ACC112 (cell line): Measurements from ENCODE around the gene JMJD6.

Experiments
- H2AFZ ChIP-seq: fragments of 200-600 bp; sonication (generic); one replicate; pipeline ENCODE4 v1.6.0; 2017; ENCODE audit warnings: antibody characterized with exemption, low read length; ENCODE audit not compliant: unreplicated experiment
- H3K27ac ChIP-seq: fragments of 200-600 bp; sonication (generic); 2 replicates; pipeline ENCODE4 v1.5.1; 2014; ENCODE audit warnings: low read depth, mild to moderate bottlenecking, antibody characterized with exemption, low read length, moderate library complexity
- H3K27me3 ChIP-seq: fragments of 200-600 bp; sonication (generic); 2 replicates; pipeline ENCODE4 v1.6.1; 2014; ENCODE audit warnings: mild to moderate bottlenecking, antibody characterized with exemption, low read length, moderate library complexity, mixed read lengths; ENCODE audit not compliant: insufficient read depth
- H3K36me3 ChIP-seq: fragments of 200-600 bp; sonication (generic); 2 replicates; pipeline ENCODE4 v1.6.1; 2016; ENCODE audit warnings: mild to moderate bottlenecking, antibody characterized with exemption, low read length, moderate library complexity, mixed read lengths; ENCODE audit not compliant: insufficient read depth
- H3K4me1 ChIP-seq: fragments of 200-600 bp; sonication (generic); one replicate; pipeline ENCODE4 v1.6.1; 2016; ENCODE audit warnings: low read length, mixed read lengths; ENCODE audit not compliant: insufficient read depth, unreplicated experiment, control insufficient read depth
- H3K4me3 ChIP-seq: fragments of 200-600 bp; sonication (generic); 2 replicates; pipeline ENCODE4 v1.5.1; 2014; ENCODE audit warnings: mild to moderate bottlenecking, low read depth, low read length
- H3K79me2 ChIP-seq: fragments of 200-600 bp; sonication (generic); one replicate; pipeline ENCODE4 v1.6.0; 2016; ENCODE audit warnings: low read length; ENCODE audit not compliant: control insufficient read depth, unreplicated experiment, insufficient read depth

Gene JMJD6

DNA sequence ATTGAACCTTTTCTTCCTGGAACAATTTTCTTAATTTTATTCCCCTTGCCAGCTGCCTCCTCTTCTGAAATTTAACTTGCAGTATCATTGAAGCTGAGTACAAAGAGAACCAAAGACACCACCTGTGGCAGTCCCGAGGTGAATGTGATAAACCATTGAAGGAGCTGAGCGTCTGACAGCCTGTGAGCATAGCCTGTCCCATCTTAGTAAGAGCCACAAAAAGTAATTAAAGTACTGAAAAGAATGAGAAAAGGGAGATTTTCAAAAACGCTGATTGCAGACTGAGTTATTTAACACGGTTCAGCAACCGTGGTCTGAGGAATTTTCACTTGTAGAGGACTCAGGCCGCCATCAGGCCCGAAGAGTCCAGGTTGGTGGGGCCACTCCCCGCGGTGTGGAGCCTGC lies 55.7 kb downstream of the JMJD6 start:
- H3K36me3 ChIP-seq, result 0 out of 2 replicates have a peak, but pooled peaks cover 9% of the 10 kb centered on the region
- H3K27ac ChIP-seq, result no peak overlapping the region
- H3K4me3 ChIP-seq, result 0 out of 2 replicates have a peak overlapping the region, but pooled peaks have one; percentile 58
- no peak overlapping the region for H2AFZ ChIP-seq
- no peaks in the 10 kb centered on the region for H3K79me2 ChIP-seq
- peaks cover 9% of the 10 kb centered on the region for H3K4me1 ChIP-seq
- H3K27me3 ChIP-seq, result no peaks in the 10 kb centered on the region

DNA sequence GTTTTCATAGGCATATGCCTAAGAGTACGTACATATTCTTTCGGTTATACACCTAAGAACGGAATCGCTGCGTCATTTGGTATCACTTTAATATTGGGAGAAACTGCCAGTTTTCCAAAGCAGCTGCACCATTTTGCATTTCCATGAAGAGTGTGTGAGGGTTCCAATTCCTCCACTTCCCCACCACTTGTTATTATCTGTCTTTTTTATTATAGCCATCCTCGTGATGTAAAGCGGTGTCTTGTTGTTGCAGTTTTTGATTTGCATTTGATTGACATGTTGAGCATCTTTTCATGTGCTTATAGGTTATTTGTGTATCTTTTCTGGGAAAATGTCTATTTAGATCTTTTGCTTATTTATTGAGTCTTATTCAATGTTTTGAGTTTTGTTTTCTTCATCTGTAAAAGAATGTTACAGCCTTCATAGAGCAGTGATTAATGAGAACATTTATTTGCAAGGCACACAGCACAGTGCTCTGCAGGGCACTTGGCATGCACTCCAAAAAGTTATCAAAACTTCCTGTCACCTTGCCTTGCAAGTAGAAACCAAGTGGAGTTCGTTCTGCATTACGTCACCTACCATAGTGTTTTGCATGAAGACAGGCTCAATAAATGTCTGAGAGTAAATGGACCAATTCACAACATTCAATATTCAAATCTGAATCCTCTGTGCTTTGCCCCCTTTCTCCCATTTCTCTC lies 56.2 kb downstream of the JMJD6 start:
- no peaks in the 10 kb centered on the region for H3K79me2 ChIP-seq
- 0 out of 2 replicates have a peak, but pooled peaks cover 9% of the 10 kb centered on the region for H3K36me3 ChIP-seq
- peaks cover 9% of the 10 kb centered on the region for H3K4me1 ChIP-seq
- H3K27ac ChIP-seq, result no peak overlapping the region
- H3K27me3 ChIP-seq, result no peaks in the 10 kb centered on the region
- H2AFZ ChIP-seq, result no peak overlapping the region
- H3K4me3 ChIP-seq, result no peak overlapping the region
